GM13976 (cell line): ENCODE results near the gene AKAP12.

Experiments
- DNase-seq: peaks from one replicate; pipeline ENCODE4 v3.0.0; 2012; ENCODE audit warnings: low spot score
- CTCF ChIP-seq: IDR thresholded peaks from 2 replicates; pipeline ENCODE4 v1.5.1; 2012; ENCODE audit warnings: borderline replicate concordance, mild to moderate bottlenecking; ENCODE audit not compliant: insufficient read depth; ENCODE audit errors: extremely low read depth, missing control alignments, control extremely low read depth
- in situ Hi-C: fragments of 300-500 bp; cut with MboI; formaldehyde crosslinking; loops from one replicate; pipeline ENCODE4 v1.12.0; 2022; ENCODE audit warnings: low sequenced_read_pairs, mixed read lengths, inconsistent platforms; ENCODE audit not compliant: unreplicated experiment

AKAP12 gene

DNA sequence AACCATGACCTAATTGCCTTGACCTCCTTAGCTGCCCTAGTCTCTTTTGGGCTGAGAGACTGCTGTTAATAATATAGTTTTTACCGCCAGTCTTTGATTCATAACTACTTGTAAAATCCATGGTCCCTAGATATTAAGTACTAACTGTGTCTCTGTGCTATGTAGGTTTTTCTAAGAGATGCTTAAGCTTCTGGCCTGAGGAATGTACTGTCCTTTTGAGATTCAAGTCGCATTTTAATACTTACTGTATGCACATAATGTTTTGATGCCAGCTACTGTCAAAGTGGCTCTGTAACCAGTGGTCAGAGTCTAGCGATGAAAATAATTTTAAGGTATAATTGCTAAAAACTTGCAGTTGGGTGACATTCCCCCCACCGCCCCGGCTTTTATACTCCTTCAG lies 2.1 kb downstream of the AKAP12 start:
- no peak for TF ChIP-seq CTCF
- in situ Hi-C loops, result no loop called here
- no peak for DNase-seq

DNA sequence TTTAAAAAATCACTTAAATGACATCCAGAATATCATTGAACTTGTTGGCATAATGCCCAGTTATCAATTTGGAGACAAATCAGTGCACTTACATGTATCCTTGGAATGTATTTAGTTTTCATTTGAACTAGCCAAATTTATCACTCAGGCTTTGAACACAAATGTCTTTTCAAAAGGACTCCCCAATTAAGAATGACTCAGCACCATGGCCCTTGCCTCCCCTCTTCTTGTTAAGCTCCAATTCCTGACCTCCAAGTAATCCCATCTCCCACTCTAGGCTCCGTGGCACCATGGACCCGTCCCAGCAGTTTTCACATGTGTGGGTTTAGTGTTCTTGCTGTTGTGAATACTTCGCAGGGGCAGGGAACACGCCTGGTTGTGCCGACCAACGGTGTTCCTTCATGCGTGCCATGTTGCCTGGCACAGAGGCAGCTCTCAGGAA lies 2.7 kb downstream of the AKAP12 start:
- in situ Hi-C loops, result no loop called here
- DNase-seq, result no peak
- no peak for TF ChIP-seq CTCF

- no peak for DNase-seq
- TF ChIP-seq CTCF, result no peak
- in situ Hi-C loops, result no loop called here
Measured at GRCh38 chr6:151243481-151243880, 3.7 kb downstream of the AKAP12 start.

- in situ Hi-C loops, result no loop called here
- TF ChIP-seq CTCF, result no peak
- DNase-seq, result no peak
Measured at GRCh38 chr6:151247490-151247889, 7.7 kb downstream of the AKAP12 start.

- no peak for TF ChIP-seq CTCF
- DNase-seq, result peak; percentile 36
- in situ Hi-C loops, result no loop called here
Measured at GRCh38 chr6:151248295-151248694, 8.5 kb downstream of the AKAP12 start.

DNA sequence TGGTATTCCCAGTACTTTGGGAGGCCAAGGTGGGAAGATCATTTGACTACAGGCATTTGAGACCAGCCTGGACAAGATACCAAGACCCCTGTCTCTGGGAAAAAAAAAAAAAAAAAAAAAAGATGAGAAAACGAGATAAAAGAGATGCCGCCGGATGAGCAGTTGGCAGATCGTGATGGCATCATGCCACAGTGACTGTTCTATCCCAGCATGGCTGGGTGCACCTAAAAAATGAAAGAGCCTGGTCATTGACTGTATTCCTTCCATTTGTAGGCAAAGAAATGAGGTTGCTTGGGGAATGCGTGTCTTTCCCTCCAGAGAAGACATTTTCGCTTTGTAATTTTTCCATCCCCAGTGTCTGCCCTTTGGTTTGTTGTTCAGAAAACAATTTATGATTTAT lies 12.9 kb downstream of the AKAP12 start:
- TF ChIP-seq CTCF, result no peak
- in situ Hi-C loops, result no loop called here
- no peak for DNase-seq
